HG03135 (cell line): ENCODE measurements around the gene CD180.

Source experiments
- ATAC-seq: cut with Tn5 transposase; IDR thresholded peaks from one replicate; pipeline ENCODE4 v1.9.1; 2021; ENCODE audit warnings: mild to moderate bottlenecking, moderate library complexity; ENCODE audit not compliant: unreplicated experiment

Gene CD180

GRCh38 chr5:67135381-67135984 lies 61.1 kb downstream of the CD180 start:
- no peak for ATAC-seq

DNA sequence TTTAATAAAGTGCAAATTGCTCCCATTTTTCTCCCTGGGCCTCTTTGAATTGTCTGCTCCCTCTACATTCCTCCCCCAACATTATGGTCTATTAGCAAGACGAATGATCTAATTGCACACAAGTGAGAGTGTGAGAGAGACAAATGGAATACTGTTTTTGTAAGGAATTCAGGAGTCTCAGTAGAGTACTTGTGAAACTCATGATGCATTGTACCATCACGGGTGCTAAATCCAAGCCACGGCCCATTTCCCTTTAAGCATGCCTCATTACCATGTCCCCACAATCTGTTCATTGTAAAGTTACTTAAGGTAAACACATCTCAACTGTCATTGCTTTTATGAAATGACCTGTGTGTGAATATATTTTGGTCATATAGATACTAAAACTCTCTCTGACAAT lies 62.8 kb downstream of the CD180 start:
- no peak for ATAC-seq

DNA sequence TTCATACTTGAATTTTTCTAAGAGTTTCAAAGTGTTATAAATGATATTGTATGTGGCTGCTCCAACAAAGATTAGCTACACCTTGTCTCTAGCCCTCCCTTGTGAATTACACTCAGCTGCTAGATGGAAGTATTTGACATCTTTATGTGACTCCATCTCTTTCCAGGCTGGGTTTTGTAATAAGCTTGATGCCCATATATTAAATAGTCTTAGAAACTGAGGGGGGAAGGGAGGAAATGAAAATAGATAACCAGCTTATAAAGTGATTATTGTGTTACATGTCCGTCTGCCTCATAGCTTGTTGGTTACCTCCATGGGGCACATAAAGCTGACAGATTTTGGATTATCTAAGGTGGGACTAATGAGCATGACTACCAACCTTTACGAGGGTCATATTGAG lies 63.4 kb downstream of the CD180 start:
- ATAC-seq = no peak

DNA sequence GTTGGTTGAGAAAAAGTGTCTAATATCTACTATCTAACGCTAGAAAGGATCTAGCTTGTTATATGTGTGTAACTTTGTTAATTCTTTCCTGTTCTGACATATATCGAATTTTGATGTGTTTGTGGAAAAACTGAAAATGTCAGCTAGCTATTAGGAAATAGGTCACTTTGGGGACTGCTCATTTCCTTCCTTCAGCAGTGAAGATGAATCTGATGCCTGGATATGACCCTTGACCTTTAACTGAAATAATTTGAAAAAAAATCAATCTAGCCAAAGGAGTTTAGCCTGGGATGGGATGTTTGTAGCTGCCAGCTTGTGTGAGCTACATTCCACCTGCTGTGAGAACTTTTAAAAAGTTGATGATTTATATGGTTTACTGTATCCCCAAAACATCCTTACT lies 66.8 kb downstream of the CD180 start:
- ATAC-seq = no peak
